HG03095 (cell line): Measurements from ENCODE around the gene PGM1.
A peak's percentile ranks its signal among the peaks of the same experiment; 100 is the strongest.

Experiments used
- ATAC-seq: cut with Tn5 transposase; IDR thresholded peaks from one replicate; pipeline ENCODE4 v1.9.1; 2021; ENCODE audit warnings: moderate library complexity; ENCODE audit not compliant: unreplicated experiment

The PGM1 gene

DNA sequence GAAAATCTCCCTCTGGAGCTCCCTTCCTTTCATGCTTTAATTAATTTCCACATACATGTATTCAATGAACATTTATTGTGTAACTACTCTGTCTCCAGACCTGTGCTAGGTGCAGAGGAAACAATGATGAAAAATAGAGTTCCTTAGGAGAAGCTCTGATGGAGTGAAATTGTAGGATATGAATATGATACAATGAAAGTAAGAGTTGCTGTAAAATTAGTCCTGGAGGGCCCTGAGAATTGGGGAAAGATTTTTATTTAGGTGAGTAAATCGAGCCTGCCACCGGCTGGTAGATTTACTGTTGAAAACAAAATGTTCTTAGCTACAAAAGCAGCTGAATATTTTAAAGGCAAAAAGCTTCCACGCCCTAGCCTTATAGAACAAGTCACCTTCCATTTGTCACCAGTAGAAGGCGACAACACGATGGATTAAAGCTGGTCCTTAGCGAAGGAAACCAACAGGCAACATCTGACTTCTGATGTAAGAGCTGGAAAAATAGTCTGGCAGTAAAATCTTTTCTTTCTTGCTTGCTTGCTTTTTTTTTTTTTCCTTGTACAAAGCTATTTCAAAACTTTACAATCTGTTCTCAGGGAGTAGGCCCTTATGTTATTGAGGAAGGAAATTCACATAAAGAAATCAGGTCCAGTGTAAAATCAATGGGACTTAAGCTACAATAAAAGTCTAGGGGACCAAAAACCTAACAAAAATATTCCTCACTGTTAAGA lies 98.7 kb downstream of the PGM1 start:
- no peak for ATAC-seq

DNA sequence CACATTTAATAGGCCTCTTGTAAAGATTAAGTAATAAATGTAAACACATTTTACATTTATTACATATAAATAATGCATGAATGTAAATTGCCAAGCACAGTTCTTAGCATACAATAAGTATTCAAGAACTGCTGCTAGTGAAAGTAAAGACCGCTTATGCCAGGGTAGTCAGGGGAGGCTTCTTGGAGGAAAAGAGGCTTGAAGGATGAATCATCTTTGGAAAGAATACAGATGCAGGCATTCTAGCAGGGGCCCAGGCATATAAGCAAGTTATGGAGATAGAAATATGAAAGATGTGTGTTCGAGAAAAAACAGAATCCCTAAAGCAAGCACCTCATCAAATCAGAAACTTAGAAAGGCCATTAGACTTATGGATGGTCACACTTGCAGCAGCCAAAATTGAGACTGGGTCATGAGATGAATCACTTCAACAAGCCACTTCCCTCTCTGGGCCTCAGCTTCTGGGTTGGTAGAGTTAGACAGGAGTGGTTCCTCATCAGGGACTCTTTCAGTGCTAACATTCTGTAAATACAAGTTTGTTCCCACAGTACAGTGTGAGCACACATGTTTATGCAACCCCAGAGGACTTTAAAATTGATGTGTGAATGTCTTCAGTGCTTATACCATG lies 100.8 kb downstream of the PGM1 start:
- peak; percentile 84 for ATAC-seq

DNA sequence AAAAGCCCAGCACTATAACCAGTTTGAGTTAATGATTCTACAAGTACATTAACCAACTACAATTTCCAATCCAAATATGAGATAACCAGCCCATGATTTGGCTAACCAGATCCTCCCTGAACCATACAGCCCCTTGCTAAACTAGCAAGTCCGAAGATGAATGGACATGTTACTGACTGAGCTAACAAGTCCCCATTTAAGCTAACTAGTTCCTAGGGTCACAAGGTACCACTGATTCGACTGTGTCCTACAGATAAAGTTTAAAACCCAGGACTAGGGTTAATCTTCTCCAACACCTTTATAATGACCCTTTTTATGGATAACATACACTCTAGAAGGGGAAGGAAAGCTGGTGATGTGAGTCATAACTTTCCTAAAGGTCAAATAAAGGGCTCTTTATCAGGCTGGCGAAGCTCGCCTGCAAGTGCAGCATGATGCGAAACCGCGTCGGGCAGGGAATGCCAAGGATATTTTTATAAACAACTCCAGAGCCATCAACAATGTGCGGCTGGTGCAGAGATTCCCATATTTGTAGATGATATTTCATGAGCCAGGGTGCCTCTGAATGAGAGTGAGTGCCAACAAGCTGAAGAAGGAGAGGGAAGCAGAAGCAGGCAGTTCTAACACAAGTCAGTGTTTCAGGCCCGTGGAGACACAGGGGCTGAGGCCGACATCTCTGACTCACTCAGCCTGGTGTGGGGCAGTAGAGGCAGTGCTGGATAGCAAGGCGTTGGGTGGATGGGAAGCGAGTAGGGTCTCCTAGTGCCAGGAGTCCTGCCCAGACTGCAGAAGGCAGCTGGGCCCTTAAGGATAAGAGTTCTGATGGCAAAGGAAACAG lies 105.0 kb downstream of the PGM1 start:
- ATAC-seq = no peak

DNA sequence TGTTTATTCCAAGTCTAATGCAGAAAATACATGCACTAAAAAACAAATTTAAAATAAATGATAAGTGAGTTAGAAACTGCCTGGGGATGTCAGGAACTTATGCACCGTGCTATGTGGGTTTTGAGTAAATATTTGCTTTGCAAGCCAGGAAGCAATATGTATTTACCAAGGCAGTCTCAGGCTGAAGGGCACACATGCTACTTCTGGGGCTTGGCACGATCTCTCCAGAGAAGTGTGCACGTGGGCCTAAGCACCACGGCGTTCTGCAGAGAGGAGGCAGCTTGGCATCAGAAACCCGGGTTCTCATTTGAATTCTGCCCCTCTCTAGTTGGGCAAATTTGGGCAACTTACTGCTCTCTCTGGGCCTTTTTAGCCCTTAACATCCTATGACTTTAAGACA lies 108.0 kb downstream of the PGM1 start:
- ATAC-seq = no peak

DNA sequence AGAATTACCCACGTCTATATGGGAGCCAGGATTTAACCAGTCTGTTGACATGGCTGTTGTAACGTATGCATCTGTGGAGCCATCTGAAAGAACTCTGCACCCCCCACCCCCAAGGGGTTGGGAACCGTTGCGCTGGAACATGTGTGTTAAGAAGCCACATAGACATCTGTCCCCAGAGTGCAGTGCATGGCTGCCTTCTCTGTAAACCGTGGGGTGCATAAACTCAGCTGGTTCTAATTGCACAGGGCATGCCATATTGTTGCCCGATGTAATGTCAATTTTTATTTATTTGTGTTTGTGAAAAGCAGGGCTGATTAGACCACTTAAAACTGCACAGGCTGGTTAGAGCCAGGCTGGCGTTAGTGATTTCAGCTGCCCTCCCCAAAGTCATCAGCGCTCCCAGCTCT lies 110.5 kb downstream of the PGM1 start:
- no peak for ATAC-seq

DNA sequence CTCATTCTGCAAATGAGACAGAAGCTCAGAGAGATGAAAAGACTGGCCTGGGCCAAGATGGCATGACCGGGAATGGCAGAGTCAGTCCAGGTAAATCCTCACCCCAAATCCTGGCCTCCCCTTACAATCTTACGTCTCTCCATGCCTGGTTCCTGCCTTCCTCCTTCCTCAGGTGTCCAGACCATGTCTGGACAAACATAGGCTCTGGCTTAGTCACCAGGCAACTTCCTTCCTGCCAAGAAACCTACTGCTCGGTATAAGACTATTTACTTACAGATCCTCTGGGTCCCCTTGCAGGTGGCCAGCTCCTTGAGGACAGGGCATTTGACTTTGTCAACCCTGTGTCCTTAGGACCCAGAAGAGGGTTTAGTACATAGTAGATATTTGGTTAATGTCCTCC lies 111.2 kb downstream of the PGM1 start:
- ATAC-seq = no peak

DNA sequence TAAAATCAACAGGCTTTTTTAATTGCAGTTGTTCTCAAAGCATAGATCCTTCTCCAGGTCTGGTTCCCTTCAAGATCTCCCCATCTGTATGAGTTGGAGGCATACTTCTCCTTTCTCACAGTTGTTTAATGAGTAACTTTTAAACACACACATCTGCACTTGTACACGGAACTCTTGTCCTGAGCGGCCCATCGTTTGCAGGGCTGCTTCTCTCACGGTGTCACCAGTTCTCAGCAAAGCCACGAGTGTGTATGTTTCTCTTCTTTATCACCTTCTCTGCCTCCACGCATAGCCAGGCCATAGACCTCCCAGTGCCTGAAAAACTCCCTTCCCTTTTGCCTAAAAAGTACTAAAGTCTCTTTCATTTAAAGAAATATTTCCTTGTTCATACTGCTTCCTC lies 111.9 kb downstream of the PGM1 start:
- ATAC-seq = peak; percentile 68

DNA sequence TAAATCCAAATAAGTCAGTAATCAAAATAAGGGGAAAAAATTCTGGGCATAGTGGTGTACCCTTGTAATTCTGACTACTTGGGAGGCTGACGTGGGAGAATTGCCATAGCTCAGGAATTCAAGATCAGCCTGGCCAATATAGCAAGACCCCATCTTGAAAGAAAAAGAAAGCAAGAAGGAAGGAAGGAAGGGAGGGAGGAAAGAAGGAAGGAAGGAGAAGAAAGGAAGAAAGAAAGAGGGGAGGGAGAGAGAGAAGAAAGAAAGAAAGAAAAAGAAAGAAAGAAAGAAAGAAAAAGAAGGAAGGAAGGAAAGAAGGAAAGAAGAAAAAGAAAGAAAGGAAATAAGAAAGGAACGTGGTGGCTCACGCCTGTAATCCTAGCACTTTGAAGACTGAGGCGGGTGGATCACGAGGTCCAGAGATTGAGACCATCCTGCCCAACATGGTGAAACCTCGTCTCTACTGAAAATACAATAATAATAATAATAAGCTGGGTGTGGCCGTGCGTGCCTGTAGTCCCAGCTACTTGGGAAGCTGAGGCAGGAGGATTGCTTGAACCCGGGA lies 116.1 kb downstream of the PGM1 start:
- no peak for ATAC-seq
